Fibroblast of lung (primary cell): ENCODE data around the gene ABHD17C. TPM values are rescaled to one million over a fixed set of nuclear protein-coding genes. Genes with fewer than 3 reads are reported as not detected.

Experiments used
- DNase-seq, 2 donors: peaks; one replicate each; pipeline versions ENCODE4 v3.0.0 to v3.0.0-alpha.2; 2010; ENCODE audit warnings: low read depth in 2 of 2
- H2AFZ ChIP-seq: 2 replicates; pipeline ENCODE4 v1.5.1; 2012; ENCODE audit warnings: low read length, control low read depth, inconsistent platforms
- H3K27ac ChIP-seq: 2 replicates; pipeline ENCODE4 v1.5.1; 2011; ENCODE audit warnings: low read length, control low read depth; ENCODE audit not compliant: insufficient read depth
- H3K27me3 ChIP-seq: 2 replicates; pipeline ENCODE4 v1.5.1; 2011; ENCODE audit warnings: mild to moderate bottlenecking, low read length; ENCODE audit not compliant: control insufficient read depth, insufficient read depth
- H3K36me3 ChIP-seq: 2 replicates; pipeline ENCODE4 v1.5.1; 2011; ENCODE audit warnings: low read length; ENCODE audit not compliant: control insufficient read depth, insufficient read depth
- H3K4me1 ChIP-seq: 2 replicates; pipeline ENCODE4 v1.5.1; 2011; ENCODE audit warnings: low read length; ENCODE audit not compliant: control insufficient read depth, insufficient read depth; ENCODE audit errors: extremely low read depth
- H3K4me2 ChIP-seq: 2 replicates; pipeline ENCODE4 v1.5.1; 2011; ENCODE audit warnings: low read length, control low read depth; ENCODE audit not compliant: insufficient read depth; ENCODE audit errors: extremely low read depth
- H3K4me3 ChIP-seq, 4 experiments: fragments of 200-600 bp in 1 of 4; sonication (generic) in 1 of 4; replicated peaks in 1 of 4; 2 replicates each; pipeline ENCODE4 v1.5.1; 2011 to 2016; ENCODE audit warnings: low read length in 4 of 4, low read depth in 3 of 4, mild to moderate bottlenecking in 3 of 4, control low read depth in 2 of 4, inconsistent platforms in 1 of 4, mixed read lengths in 1 of 4; ENCODE audit not compliant: insufficient read depth in 1 of 4; ENCODE audit errors: control extremely low read depth in 1 of 4
- H3K79me2 ChIP-seq: 2 replicates; pipeline ENCODE4 v1.5.1; 2012; ENCODE audit warnings: mild to moderate bottlenecking, low read length, inconsistent platforms; ENCODE audit not compliant: control insufficient read depth, insufficient read depth
- H3K9ac ChIP-seq: 2 replicates; pipeline ENCODE4 v1.5.1; 2011; ENCODE audit warnings: mild to moderate bottlenecking, low read length, control low read depth; ENCODE audit not compliant: insufficient read depth
- H3K9me3 ChIP-seq: 2 replicates; pipeline ENCODE4 v1.5.1; 2012; ENCODE audit warnings: low read depth, low read length; ENCODE audit not compliant: control insufficient read depth, insufficient read depth
- H4K20me1 ChIP-seq: 2 replicates; pipeline ENCODE4 v1.5.1; 2011; ENCODE audit warnings: low read length; ENCODE audit not compliant: control insufficient read depth, insufficient read depth; ENCODE audit errors: extremely low read depth
- EZH2 ChIP-seq: IDR thresholded peaks from 2 replicates; pipeline ENCODE4 v1.5.1; 2012; ENCODE audit warnings: low read length, control low read depth, mild to moderate bottlenecking; ENCODE audit errors: missing control alignments
- polyA plus RNA-seq, 2 donors: library from polyadenylated mRNA; depleted of rRNA in 1 of 2; stranded (reverse) in 1 of 2; unstranded in 1 of 2; fragments of >200 nt; gene quantifications; 2 replicates each; pipeline ENCODE4 v1.2.1, GENCODE V29; 2011 to 2012; ENCODE audit warnings: missing spikeins in 1 of 2
- total RNA-seq: library from RNA; depleted of rRNA; stranded (reverse); fragments of >200 nt; gene quantifications from 2 replicates; pipeline ENCODE4 v1.2.1, GENCODE V29; 2014
- TF ChIP-seq, protein P1 (sequence below), 2 donors: IDR thresholded peaks in 1 of 2; conservative IDR thresholded peaks in 1 of 2; 1 replicate in 1 of 2; 2 replicates in 1 of 2; pipeline ENCODE4 v1.5.1; 2011 to 2012; ENCODE audit warnings: low read length in 2 of 2, control low read depth in 1 of 2, inconsistent platforms in 1 of 2, low read depth in 1 of 2, mild to moderate bottlenecking in 1 of 2

Gene ABHD17C
- total and polyA plus RNA-seq, 2 donors (not counting 1 experiment from before 2014, with no cell fraction given), result 14.0 to 38.7 TPM

DNA sequence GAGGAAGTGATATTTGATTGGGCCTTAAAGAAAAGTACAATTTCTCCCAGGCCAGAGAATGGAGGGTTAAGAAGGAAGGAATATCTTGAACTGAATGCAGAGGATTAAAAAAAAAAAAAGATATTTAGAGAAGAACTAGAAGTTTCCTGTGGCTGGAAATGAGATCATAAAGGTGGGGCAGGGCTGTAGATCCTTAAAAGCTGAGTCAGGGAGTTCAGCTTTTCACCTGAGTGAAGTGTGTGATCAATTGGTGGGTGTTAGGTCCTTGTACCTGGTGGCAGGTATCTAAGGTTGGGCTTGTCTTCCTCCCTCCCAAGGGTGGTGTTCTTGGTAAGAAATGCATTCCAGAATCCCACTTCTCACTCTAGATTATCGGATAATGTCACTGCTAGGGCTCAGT lies 95.9 kb downstream of the ABHD17C start:
- Histone ChIP-seq H3K79me2 (no peaks in the 10 kb centered on the region), H3K4me2 (no peak overlapping the region), H3K4me1 (no peaks in the 10 kb centered on the region), H3K36me3 (peaks cover 12% of the 10 kb centered on the region), H3K27me3 (no peaks in the 10 kb centered on the region), H3K27ac (no peak overlapping the region), H3K9me3 (no peaks in the 10 kb centered on the region), H3K4me3 (no peak overlapping the region), H4K20me1 (no peaks in the 10 kb centered on the region), H2AFZ (no peak overlapping the region), H3K9ac (no peak overlapping the region)
- DNase-seq, result no peak
- TF ChIP-seq, protein P1, sequence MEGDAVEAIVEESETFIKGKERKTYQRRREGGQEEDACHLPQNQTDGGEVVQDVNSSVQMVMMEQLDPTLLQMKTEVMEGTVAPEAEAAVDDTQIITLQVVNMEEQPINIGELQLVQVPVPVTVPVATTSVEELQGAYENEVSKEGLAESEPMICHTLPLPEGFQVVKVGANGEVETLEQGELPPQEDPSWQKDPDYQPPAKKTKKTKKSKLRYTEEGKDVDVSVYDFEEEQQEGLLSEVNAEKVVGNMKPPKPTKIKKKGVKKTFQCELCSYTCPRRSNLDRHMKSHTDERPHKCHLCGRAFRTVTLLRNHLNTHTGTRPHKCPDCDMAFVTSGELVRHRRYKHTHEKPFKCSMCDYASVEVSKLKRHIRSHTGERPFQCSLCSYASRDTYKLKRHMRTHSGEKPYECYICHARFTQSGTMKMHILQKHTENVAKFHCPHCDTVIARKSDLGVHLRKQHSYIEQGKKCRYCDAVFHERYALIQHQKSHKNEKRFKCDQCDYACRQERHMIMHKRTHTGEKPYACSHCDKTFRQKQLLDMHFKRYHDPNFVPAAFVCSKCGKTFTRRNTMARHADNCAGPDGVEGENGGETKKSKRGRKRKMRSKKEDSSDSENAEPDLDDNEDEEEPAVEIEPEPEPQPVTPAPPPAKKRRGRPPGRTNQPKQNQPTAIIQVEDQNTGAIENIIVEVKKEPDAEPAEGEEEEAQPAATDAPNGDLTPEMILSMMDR (conservative IDR thresholded peaks at IDR 0.05 in 1 of 2, IDR thresholded peaks at IDR 0.05 in 1 of 2; ENCODE audit: low read depth in 1 of 2, low read length in 2 of 2), result no peak
- no peak for TF ChIP-seq EZH2

DNA sequence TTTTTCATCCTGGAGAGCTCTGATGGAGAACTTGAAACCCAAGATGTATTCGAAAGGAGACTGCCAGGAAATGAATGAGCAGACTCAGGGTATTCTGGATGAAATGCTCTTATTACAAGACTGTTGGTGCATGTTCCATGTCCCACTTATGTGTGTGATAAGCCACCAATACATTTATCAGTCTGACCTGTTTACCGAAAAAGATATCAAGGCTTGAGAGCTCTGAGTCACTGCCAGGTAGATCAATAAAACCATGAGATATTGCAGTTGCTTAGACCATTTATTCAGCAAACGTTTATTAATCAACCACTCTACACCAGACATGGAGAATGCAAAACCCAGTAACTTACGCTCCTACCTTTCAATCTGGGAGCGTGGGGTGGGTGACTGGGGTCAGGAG lies 101.3 kb downstream of the ABHD17C start:
- Histone ChIP-seq H3K9ac (no peak overlapping the region), H3K9me3 (no peaks in the 10 kb centered on the region), H3K27me3 (no peaks in the 10 kb centered on the region), H2AFZ (no peak overlapping the region), H3K4me3 (no peak overlapping the region), H3K27ac (no peak overlapping the region), H3K4me2 (no peak overlapping the region), H3K79me2 (no peaks in the 10 kb centered on the region), H4K20me1 (peaks cover 4% of the 10 kb centered on the region), H3K36me3 (peaks cover 12% of the 10 kb centered on the region), H3K4me1 (no peaks in the 10 kb centered on the region)
- TF ChIP-seq EZH2, result no peak
- TF ChIP-seq, protein P1 (conservative IDR thresholded peaks at IDR 0.05 in 1 of 2, IDR thresholded peaks at IDR 0.05 in 1 of 2; ENCODE audit: low read depth in 1 of 2, low read length in 2 of 2), result no peak
- DNase-seq, result no peak

DNA sequence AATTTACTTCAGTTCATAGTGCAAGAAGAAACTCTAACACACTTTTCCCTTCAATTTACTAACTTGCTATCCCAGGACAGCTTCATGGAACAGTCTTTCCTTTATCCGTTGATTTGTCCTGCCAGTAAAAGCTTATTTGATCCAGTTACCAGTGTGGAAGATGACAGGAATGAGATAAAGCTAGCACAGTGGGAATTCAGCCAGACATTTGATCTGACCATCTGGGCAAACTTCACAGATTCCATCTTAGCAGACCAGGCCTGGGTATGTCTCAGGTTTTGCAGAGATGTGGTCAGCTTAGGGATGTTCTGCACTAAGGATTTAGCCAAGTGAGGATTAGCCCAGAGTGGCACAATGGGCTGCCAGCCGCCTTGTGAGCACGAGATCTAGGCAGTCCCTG lies 103.8 kb downstream of the ABHD17C start:
- Histone ChIP-seq H3K4me2 (no peak overlapping the region), H4K20me1 (peaks cover 4% of the 10 kb centered on the region), H3K9ac (no peak overlapping the region), H3K27ac (no peak overlapping the region), H3K4me1 (no peaks in the 10 kb centered on the region), H3K36me3 (peaks cover 10% of the 10 kb centered on the region), H3K4me3 (no peak overlapping the region), H3K79me2 (no peaks in the 10 kb centered on the region), H3K9me3 (no peaks in the 10 kb centered on the region), H2AFZ (no peak overlapping the region), H3K27me3 (no peaks in the 10 kb centered on the region)
- no peak for DNase-seq
- no peak for TF ChIP-seq EZH2
- TF ChIP-seq, protein P1 (conservative IDR thresholded peaks at IDR 0.05 in 1 of 2, IDR thresholded peaks at IDR 0.05 in 1 of 2; ENCODE audit: low read depth in 1 of 2, low read length in 2 of 2), result no peak
